ENCODE results near the gene HESX1. TPM values are rescaled to one million over a fixed set of nuclear protein-coding genes. Genes with fewer than 3 reads are reported as not detected.

HESX1 gene
- polyA plus RNA-seq, 1 donor from 2014 or later, result 4.8 TPM

DNA sequence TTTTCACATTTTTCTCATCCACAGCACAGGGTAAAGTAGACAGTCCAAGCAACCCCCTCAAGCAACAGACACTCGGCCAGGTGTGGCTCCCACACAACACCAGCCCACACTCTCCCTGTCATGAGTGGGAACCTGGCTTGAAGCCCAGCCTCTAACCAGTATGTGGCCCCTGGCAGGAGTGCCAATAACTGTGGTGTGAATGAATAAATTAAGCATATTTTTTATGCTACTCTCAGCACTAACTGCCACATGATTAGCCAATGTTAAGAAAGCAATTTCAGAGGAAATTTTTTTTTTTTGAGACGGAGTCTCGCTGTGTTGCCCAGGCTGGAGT lies 44.5 kb downstream of the HESX1 start (continued):
- TF ChIP-seq, protein P1, sequence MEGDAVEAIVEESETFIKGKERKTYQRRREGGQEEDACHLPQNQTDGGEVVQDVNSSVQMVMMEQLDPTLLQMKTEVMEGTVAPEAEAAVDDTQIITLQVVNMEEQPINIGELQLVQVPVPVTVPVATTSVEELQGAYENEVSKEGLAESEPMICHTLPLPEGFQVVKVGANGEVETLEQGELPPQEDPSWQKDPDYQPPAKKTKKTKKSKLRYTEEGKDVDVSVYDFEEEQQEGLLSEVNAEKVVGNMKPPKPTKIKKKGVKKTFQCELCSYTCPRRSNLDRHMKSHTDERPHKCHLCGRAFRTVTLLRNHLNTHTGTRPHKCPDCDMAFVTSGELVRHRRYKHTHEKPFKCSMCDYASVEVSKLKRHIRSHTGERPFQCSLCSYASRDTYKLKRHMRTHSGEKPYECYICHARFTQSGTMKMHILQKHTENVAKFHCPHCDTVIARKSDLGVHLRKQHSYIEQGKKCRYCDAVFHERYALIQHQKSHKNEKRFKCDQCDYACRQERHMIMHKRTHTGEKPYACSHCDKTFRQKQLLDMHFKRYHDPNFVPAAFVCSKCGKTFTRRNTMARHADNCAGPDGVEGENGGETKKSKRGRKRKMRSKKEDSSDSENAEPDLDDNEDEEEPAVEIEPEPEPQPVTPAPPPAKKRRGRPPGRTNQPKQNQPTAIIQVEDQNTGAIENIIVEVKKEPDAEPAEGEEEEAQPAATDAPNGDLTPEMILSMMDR (IDR thresholded peaks at IDR 0.05; ENCODE audit: poor library complexity, severe bottlenecking), result no peak
- no peak for TF ChIP-seq SMC3 (conservative IDR thresholded peaks at IDR 0.05; ENCODE audit: poor library complexity)

DNA sequence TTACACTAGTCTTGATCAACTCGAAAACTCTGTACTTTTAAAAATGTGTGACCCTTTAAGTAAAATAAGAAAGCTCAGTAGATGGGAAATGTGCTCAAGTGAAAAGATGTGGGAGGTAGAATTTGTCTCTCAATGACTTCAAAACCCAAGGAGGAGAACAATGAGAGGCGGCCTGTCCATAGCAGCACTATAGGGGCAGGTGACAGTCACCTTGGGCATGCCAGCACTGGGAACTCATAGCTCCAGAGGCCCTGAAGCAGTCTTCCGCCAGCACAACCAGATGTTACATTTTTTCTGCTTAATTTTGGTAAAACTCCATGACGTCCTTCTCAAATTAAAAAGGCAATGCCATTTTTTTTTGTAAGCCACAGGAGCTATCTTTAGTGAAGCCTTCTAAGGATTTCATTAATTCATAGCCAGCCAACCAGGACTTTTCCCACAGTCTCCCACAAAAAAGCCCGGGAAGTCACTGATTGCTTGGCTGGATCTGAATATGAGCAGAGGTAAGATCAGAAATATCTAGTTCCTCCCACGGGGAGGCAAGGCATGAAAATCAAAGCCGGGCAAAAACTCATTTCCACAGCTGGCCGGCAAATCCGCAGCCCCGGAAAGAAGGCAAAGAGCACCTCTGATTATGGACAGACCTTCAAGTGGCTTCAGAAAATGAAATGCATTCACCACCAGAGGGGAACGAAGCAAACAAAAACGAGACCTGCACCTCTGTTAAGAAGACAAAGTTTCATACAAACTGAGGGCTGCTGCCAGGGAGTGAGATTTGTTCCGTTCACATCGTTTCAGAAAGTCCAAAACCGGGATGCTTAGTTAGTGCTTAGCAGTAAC lies 45.1 kb downstream of the HESX1 start:
- Histone ChIP-seq H3F3A (ENCODE audit: insufficient read depth, low read length, poor library complexity, severe bottlenecking) (no peaks in the 10 kb centered on the region), H2AFZ (ENCODE audit: low read depth, low read length) (no peak overlapping the region), H4K20me1 (ENCODE audit: insufficient read depth) (no peaks in the 10 kb centered on the region), H3K4me3 (ENCODE audit: low read length) (no peak overlapping the region), H3K4me2 (ENCODE audit: low read length) (no peak overlapping the region), H3K9me2 (ENCODE audit: insufficient read depth, low read length) (no peaks in the 10 kb centered on the region), H3K27ac (ENCODE audit: low read length) (no peak overlapping the region), H3K9me3 (ENCODE audit: low read length) (no peaks in the 10 kb centered on the region), H3K27me3 (ENCODE audit: insufficient read depth, low read depth, low read length) (no peaks in the 10 kb centered on the region), H3K79me2 (replicated peaks; ENCODE audit: insufficient read depth, low read length) (peaks cover 69% of the 10 kb centered on the region), H3K36me3 (ENCODE audit: insufficient read depth, low read length) (no peaks in the 10 kb centered on the region), H3K9ac (ENCODE audit: low read length) (no peak overlapping the region)
- TF ChIP-seq RAD21 (conservative IDR thresholded peaks at IDR 0.05) (no peak), MXI1 (conservative IDR thresholded peaks at IDR 0.05; ENCODE audit: poor library complexity, severe bottlenecking) (no peak), EP300 (conservative IDR thresholded peaks at IDR 0.05; ENCODE audit: poor library complexity, severe bottlenecking) (no peak), SMC3 (conservative IDR thresholded peaks at IDR 0.05; ENCODE audit: poor library complexity) (no peak), POLR2AphosphoS5 (IDR thresholded peaks at IDR 0.05) (no peak), EZH2 (IDR thresholded peaks at IDR 0.05; ENCODE audit: borderline replicate concordance, insufficient read depth, low read length, poor library complexity, severe bottlenecking) (no peak), TAF1 (IDR thresholded peaks at IDR 0.05; ENCODE audit: low read depth) (no peak)
- TF ChIP-seq, protein P2, sequence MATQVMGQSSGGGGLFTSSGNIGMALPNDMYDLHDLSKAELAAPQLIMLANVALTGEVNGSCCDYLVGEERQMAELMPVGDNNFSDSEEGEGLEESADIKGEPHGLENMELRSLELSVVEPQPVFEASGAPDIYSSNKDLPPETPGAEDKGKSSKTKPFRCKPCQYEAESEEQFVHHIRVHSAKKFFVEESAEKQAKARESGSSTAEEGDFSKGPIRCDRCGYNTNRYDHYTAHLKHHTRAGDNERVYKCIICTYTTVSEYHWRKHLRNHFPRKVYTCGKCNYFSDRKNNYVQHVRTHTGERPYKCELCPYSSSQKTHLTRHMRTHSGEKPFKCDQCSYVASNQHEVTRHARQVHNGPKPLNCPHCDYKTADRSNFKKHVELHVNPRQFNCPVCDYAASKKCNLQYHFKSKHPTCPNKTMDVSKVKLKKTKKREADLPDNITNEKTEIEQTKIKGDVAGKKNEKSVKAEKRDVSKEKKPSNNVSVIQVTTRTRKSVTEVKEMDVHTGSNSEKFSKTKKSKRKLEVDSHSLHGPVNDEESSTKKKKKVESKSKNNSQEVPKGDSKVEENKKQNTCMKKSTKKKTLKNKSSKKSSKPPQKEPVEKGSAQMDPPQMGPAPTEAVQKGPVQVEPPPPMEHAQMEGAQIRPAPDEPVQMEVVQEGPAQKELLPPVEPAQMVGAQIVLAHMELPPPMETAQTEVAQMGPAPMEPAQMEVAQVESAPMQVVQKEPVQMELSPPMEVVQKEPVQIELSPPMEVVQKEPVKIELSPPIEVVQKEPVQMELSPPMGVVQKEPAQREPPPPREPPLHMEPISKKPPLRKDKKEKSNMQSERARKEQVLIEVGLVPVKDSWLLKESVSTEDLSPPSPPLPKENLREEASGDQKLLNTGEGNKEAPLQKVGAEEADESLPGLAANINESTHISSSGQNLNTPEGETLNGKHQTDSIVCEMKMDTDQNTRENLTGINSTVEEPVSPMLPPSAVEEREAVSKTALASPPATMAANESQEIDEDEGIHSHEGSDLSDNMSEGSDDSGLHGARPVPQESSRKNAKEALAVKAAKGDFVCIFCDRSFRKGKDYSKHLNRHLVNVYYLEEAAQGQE (IDR thresholded peaks at IDR 0.05; ENCODE audit: borderline replicate concordance), result no peak
- TF ChIP-seq, protein P1 (IDR thresholded peaks at IDR 0.05; ENCODE audit: poor library complexity, severe bottlenecking), result no peak
